Neural cell (in vitro differentiated cells): Measurements from ENCODE around the gene PSMG4.

ENCODE experiments used
- CTCF ChIP-seq: fragments of 450-650 bp; IDR thresholded peaks from 2 replicates; pipeline ENCODE4 v1.5.1; 2014; ENCODE audit warnings: antibody characterized with exemption, mild to moderate bottlenecking, moderate library complexity; ENCODE audit not compliant: poor library complexity, severe bottlenecking
- EZH2 ChIP-seq: fragments of 200-600, 300-800 bp; shearing (Covaris generic), sonication (generic); IDR thresholded peaks from 2 replicates; pipeline ENCODE4 v1.6.1; 2014; ENCODE audit warnings: antibody characterized with exemption, low read length, borderline replicate concordance, mild to moderate bottlenecking; ENCODE audit not compliant: insufficient read depth, poor library complexity, severe bottlenecking
- RAD21 ChIP-seq: fragments of 450-650 bp; conservative IDR thresholded peaks from 2 replicates; pipeline ENCODE4 v1.6.1; 2014; ENCODE audit warnings: antibody characterized with exemption, mild to moderate bottlenecking, moderate library complexity
- REST ChIP-seq: IDR thresholded peaks from 2 replicates; pipeline ENCODE4 v1.6.1; 2012; ENCODE audit warnings: borderline replicate concordance

- TF ChIP-seq CTCF (peak; percentile 93), EZH2 (no peak), REST (no peak), RAD21 (peak; percentile 84)
Measured at GRCh38 chr6:3251462-3252314, 7.1 kb upstream of the PSMG4 start.
